Measurements from ENCODE around the gene FGFRL1. TPM values are rescaled to one million over a fixed set of nuclear protein-coding genes. Genes with fewer than 3 reads are reported as not detected.

FGFRL1 gene
- total RNA-seq, 1 experiment from 2014 or later = 26.1 TPM

- TF ChIP-seq, protein P1, sequence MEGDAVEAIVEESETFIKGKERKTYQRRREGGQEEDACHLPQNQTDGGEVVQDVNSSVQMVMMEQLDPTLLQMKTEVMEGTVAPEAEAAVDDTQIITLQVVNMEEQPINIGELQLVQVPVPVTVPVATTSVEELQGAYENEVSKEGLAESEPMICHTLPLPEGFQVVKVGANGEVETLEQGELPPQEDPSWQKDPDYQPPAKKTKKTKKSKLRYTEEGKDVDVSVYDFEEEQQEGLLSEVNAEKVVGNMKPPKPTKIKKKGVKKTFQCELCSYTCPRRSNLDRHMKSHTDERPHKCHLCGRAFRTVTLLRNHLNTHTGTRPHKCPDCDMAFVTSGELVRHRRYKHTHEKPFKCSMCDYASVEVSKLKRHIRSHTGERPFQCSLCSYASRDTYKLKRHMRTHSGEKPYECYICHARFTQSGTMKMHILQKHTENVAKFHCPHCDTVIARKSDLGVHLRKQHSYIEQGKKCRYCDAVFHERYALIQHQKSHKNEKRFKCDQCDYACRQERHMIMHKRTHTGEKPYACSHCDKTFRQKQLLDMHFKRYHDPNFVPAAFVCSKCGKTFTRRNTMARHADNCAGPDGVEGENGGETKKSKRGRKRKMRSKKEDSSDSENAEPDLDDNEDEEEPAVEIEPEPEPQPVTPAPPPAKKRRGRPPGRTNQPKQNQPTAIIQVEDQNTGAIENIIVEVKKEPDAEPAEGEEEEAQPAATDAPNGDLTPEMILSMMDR (conservative IDR thresholded peaks at IDR 0.05) = no peak
- WGBS (ENCODE audit: extremely low coverage, insufficient read length, low lambda C conversion rate) = no CpG with 5 or more reads among the region's 26 CpGs
- no peak overlapping the region for H4K5ac ChIP-seq (ENCODE audit: insufficient read length, low read depth, low read length)
- no peak overlapping the region for H3K56ac ChIP-seq (ENCODE audit: insufficient read length, low read depth, low read length)
- H2BK120ac ChIP-seq (ENCODE audit: low read depth, low read length, poor library complexity, severe bottlenecking) = no peak overlapping the region
- Mint-ChIP-seq H3K4me1 (peaks cover 4 to 5% of the 10 kb centered on the region in 2 experiments; a peak in 3 of 4 replicates), H3K9me3 (no peaks in the 10 kb centered on the region), H3K27ac (no peak overlapping the region), H3K27me3 (ENCODE audit: low read depth) (peaks cover 19% of the 10 kb centered on the region), H3K4me3 (peak overlapping the region in 1 of 2 experiments; percentile 35; a peak in 1 of 5 replicates), H3K36me3 (ENCODE audit: insufficient read depth in 1 of 3, low read depth in 3 of 3) (no peaks in the 10 kb centered on the region)
- no peak overlapping the region for H3K14ac ChIP-seq (ENCODE audit: insufficient read depth, low read length)
- no peaks in the 10 kb centered on the region for H3K79me1 ChIP-seq (ENCODE audit: insufficient read depth, low read depth, low read length, poor library complexity, severe bottlenecking)
- H3K4me2 ChIP-seq (ENCODE audit: insufficient read depth, insufficient read length, low read length) = no peak overlapping the region
- no peak for DNase-seq
- peaks cover 3% of the 10 kb centered on the region for H3K23me2 ChIP-seq (ENCODE audit: insufficient read length, low read depth, low read length, poor library complexity, severe bottlenecking)
- H2BK12ac ChIP-seq (ENCODE audit: insufficient read length, low read depth, low read length) = no peak overlapping the region
- no peak overlapping the region for H3T11ph ChIP-seq (ENCODE audit: low read length)
- H3K4ac ChIP-seq (ENCODE audit: low read depth, low read length) = no peak overlapping the region
- H2BK20ac ChIP-seq (ENCODE audit: low read depth, low read length, poor library complexity, severe bottlenecking) = no peak overlapping the region
- H3K4me1 ChIP-seq (ENCODE audit: insufficient read depth, low read length) = no peaks in the 10 kb centered on the region
- no peaks in the 10 kb centered on the region for H4K20me1 ChIP-seq (ENCODE audit: control insufficient read depth, insufficient read depth, insufficient read length)
- H3K27ac ChIP-seq (ENCODE audit: insufficient read length, low read depth, low read length) = no peak overlapping the region
- no peak overlapping the region for H3K18ac ChIP-seq (ENCODE audit: insufficient read length, low read depth, low read length)
- no peaks in the 10 kb centered on the region for H3K9me3 ChIP-seq (ENCODE audit: control insufficient read depth, low read depth, low read length)
- H3K79me2 ChIP-seq (ENCODE audit: insufficient read depth, low read length) = no peaks in the 10 kb centered on the region
- H2BK5ac ChIP-seq (ENCODE audit: insufficient read length, low read length) = no peak overlapping the region
- no peak overlapping the region for H3K23ac ChIP-seq (ENCODE audit: insufficient read length, low read depth, low read length)
- H3K9ac ChIP-seq (ENCODE audit: extremely low read depth, insufficient read length, low read length) = no peak overlapping the region
- H2AK5ac ChIP-seq (ENCODE audit: insufficient read length, low read length) = no peak overlapping the region
- no peak overlapping the region for H2BK15ac ChIP-seq (ENCODE audit: low read depth, low read length)
- H4K8ac ChIP-seq (replicated peaks; ENCODE audit: insufficient read length, low read depth, low read length) = no peak overlapping the region
- no peaks in the 10 kb centered on the region; the same call in 1 of the 2 replicates for H3K27me3 ChIP-seq (ENCODE audit: insufficient read depth, low read length)
- H4K91ac ChIP-seq (ENCODE audit: insufficient read length, low read depth, low read length) = no peak overlapping the region
- H2AFZ ChIP-seq (ENCODE audit: low read length) = no peak overlapping the region
These were observed 20.6 kb upstream of the FGFRL1 start for GRCh38 chr4:990746-991367.

Data from H9 (cell line).